K562 (cell line): Measurements from ENCODE around the gene TXNRD1. TPM values are rescaled to one million over a fixed set of nuclear protein-coding genes. Genes with fewer than 3 reads are reported as not detected.

Experiments used
- CC2D1A ChIP-seq: fragments of 450-650 bp; IDR thresholded peaks from 2 replicates; pipeline ENCODE4 v1.6.1; 2017; ENCODE audit warnings: mild to moderate bottlenecking
- DDX20 ChIP-seq: fragments of 450-650 bp; IDR thresholded peaks from 2 replicates; pipeline ENCODE4 v1.6.1; 2016; ENCODE audit warnings: missing genetic modification characterization, low read depth, mild to moderate bottlenecking, missing compliant biosample characterization, moderate library complexity
- RBM39 ChIP-seq: fragments of 200-400 bp; formaldehyde crosslinking; optimal IDR thresholded peaks from 2 replicates; pipeline ENCODE3; 2018; ENCODE audit warnings: low read depth, low read length
- SNIP1 ChIP-seq: fragments of 450-650 bp; IDR thresholded peaks from 2 replicates; pipeline ENCODE4 v1.7.1; 2017; ENCODE audit warnings: low read depth, mild to moderate bottlenecking
- TCFL5 ChIP-seq: fragments of 250-450 bp; sonication (Bioruptor Pico); conservative IDR thresholded peaks from 2 replicates; pipeline ENCODE4 v1.6.1; 2021; ENCODE audit warnings: mild to moderate bottlenecking, moderate library complexity, matching md5 sums
- ZNF217 ChIP-seq: sonication (generic); formaldehyde crosslinking; IDR thresholded peaks from 2 replicates; pipeline ENCODE4 v1.8.0; 2022; ENCODE audit warnings: mild to moderate bottlenecking, missing genetic modification reagents
- polyA plus RNA-seq, 8 experiments: library from polyadenylated mRNA; depleted of rRNA in 4 of 8; stranded (reverse) in 5 of 8; unstranded in 3 of 8; fragments of >200 nt; fragmentation: Nextera tagmentation in 2 of 8; fragmentation: Illumina TruSeq in 1 of 8; extraction: Ambion mirVana in 2 of 8; extraction: Trizol in 1 of 8; gene quantifications; 2 replicates each; pipeline versions ENCODE4 v1.2.1 to v1.2.3, GENCODE V29; 2011 to 2014; ENCODE audit warnings: inconsistent platforms in 1 of 8, missing spikeins in 1 of 8
- total RNA-seq, 7 experiments: library from RNA; depleted of rRNA in 6 of 7; stranded (reverse); fragments of >200 nt in 6 of 7; fragmentation: Illumina TruSeq in 2 of 7; extraction: Trizol in 2 of 7; gene quantifications; 2 replicates each; pipeline versions ENCODE4 v1.2.1 to v1.2.3, GENCODE V29; 2011 to 2021; ENCODE audit warnings: low replicate concordance in 1 of 7
- TF ChIP-seq, protein P1 (sequence below), 3 experiments: fragments of 200-800 bp in 1 of 3; sonication (Bioruptor generic) in 1 of 3; sonication (generic) in 1 of 3; formaldehyde crosslinking in 1 of 3; IDR thresholded peaks; 2 replicates each; pipeline versions ENCODE4 v1.6.1 to v1.8.0; 2016 to 2022; ENCODE audit warnings: mild to moderate bottlenecking in 2 of 3, missing compliant biosample characterization in 2 of 3, missing genetic modification characterization in 2 of 3, missing genetic modification reagents in 1 of 3
- TF ChIP-seq, protein P2 (sequence below): fragments of 450-650 bp; formaldehyde crosslinking; IDR thresholded peaks from 2 replicates; pipeline ENCODE4 v1.4.0; 2022; ENCODE audit warnings: mild to moderate bottlenecking, moderate library complexity
- TF ChIP-seq, protein P3 (sequence below): fragments of 250-450 bp; sonication (Bioruptor Pico); IDR thresholded peaks from 2 replicates; pipeline ENCODE4 v1.5.0; 2021
- TF ChIP-seq, protein P4 (sequence below): fragments of 450-650 bp; IDR thresholded peaks from one replicate; pipeline ENCODE4 v1.6.1; 2018; ENCODE audit warnings: mild to moderate bottlenecking, moderate library complexity; ENCODE audit not compliant: partially characterized antibody
- TF ChIP-seq, protein P5 (sequence below): fragments of 450-650 bp; IDR thresholded peaks from 2 replicates; pipeline ENCODE4 v1.6.1; 2016; ENCODE audit warnings: mild to moderate bottlenecking, moderate library complexity

The TXNRD1 gene
- total and polyA plus RNA-seq, 9 of the 15 experiments (the other 6 are each of a cell fraction or from before 2014, with no cell fraction given): 107 to 189 (median 146) TPM

DNA sequence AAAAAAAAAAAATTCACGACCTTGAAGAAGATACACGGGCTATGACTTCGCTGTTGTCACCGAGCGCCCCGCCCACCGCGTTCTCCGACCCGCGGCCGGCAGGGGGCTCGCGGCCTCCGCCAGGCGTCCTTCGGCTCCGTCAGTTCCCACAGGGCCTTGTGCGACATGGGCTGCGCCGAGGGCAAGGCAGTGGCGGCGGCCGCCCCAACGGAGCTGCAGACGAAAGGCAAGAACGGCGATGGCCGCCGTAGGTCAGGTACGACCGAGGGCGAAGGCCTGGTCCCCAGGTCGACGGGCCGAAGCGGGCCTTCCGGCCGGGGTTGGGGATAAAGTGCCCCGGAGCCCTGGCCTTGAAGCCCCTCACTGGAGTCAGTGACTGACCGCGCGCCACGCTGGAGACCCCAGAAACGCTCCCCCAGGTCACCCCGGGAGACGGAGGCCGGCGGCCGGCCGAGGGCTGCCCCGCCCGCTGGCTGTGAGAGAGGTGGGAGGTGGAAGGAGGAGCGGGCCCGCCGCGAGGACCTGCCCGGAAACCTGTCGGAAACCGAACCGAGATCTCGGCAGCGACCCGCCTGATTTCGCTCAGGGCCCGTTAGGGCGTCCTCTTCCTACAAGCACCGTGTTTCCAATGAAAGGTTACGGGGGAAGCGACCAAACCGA lies at the start of gene TXNRD1 (continued):
- TF ChIP-seq, protein P1, sequence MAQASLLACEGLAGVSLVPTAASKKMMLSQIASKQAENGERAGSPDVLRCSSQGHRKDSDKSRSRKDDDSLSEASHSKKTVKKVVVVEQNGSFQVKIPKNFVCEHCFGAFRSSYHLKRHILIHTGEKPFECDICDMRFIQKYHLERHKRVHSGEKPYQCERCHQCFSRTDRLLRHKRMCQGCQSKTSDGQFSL (CRISPR knock-in tag; IDR thresholded peaks at IDR 0.05): no peak
- TF ChIP-seq, protein P1 (tag; IDR thresholded peaks at IDR 0.05): no peak
- TF ChIP-seq, protein P2, sequence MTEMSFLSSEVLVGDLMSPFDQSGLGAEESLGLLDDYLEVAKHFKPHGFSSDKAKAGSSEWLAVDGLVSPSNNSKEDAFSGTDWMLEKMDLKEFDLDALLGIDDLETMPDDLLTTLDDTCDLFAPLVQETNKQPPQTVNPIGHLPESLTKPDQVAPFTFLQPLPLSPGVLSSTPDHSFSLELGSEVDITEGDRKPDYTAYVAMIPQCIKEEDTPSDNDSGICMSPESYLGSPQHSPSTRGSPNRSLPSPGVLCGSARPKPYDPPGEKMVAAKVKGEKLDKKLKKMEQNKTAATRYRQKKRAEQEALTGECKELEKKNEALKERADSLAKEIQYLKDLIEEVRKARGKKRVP (CRISPR knock-in tag): no peak
- no peak for TF ChIP-seq RBM39
- no peak for TF ChIP-seq SNIP1
- TF ChIP-seq, protein P3, sequence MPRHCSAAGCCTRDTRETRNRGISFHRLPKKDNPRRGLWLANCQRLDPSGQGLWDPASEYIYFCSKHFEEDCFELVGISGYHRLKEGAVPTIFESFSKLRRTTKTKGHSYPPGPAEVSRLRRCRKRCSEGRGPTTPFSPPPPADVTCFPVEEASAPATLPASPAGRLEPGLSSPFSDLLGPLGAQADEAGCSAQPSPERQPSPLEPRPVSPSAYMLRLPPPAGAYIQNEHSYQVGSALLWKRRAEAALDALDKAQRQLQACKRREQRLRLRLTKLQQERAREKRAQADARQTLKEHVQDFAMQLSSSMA (CRISPR knock-in tag): no peak
- TF ChIP-seq ZNF217 (CRISPR knock-in tag): no peak
- TF ChIP-seq, protein P4, sequence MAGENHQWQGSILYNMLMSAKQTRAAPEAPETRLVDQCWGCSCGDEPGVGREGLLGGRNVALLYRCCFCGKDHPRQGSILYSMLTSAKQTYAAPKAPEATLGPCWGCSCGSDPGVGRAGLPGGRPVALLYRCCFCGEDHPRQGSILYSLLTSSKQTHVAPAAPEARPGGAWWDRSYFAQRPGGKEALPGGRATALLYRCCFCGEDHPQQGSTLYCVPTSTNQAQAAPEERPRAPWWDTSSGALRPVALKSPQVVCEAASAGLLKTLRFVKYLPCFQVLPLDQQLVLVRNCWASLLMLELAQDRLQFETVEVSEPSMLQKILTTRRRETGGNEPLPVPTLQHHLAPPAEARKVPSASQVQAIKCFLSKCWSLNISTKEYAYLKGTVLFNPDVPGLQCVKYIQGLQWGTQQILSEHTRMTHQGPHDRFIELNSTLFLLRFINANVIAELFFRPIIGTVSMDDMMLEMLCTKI: no peak
- no peak for TF ChIP-seq TCFL5 (CRISPR knock-in tag)
- TF ChIP-seq DDX20 (tag): no peak
- TF ChIP-seq, protein P5, sequence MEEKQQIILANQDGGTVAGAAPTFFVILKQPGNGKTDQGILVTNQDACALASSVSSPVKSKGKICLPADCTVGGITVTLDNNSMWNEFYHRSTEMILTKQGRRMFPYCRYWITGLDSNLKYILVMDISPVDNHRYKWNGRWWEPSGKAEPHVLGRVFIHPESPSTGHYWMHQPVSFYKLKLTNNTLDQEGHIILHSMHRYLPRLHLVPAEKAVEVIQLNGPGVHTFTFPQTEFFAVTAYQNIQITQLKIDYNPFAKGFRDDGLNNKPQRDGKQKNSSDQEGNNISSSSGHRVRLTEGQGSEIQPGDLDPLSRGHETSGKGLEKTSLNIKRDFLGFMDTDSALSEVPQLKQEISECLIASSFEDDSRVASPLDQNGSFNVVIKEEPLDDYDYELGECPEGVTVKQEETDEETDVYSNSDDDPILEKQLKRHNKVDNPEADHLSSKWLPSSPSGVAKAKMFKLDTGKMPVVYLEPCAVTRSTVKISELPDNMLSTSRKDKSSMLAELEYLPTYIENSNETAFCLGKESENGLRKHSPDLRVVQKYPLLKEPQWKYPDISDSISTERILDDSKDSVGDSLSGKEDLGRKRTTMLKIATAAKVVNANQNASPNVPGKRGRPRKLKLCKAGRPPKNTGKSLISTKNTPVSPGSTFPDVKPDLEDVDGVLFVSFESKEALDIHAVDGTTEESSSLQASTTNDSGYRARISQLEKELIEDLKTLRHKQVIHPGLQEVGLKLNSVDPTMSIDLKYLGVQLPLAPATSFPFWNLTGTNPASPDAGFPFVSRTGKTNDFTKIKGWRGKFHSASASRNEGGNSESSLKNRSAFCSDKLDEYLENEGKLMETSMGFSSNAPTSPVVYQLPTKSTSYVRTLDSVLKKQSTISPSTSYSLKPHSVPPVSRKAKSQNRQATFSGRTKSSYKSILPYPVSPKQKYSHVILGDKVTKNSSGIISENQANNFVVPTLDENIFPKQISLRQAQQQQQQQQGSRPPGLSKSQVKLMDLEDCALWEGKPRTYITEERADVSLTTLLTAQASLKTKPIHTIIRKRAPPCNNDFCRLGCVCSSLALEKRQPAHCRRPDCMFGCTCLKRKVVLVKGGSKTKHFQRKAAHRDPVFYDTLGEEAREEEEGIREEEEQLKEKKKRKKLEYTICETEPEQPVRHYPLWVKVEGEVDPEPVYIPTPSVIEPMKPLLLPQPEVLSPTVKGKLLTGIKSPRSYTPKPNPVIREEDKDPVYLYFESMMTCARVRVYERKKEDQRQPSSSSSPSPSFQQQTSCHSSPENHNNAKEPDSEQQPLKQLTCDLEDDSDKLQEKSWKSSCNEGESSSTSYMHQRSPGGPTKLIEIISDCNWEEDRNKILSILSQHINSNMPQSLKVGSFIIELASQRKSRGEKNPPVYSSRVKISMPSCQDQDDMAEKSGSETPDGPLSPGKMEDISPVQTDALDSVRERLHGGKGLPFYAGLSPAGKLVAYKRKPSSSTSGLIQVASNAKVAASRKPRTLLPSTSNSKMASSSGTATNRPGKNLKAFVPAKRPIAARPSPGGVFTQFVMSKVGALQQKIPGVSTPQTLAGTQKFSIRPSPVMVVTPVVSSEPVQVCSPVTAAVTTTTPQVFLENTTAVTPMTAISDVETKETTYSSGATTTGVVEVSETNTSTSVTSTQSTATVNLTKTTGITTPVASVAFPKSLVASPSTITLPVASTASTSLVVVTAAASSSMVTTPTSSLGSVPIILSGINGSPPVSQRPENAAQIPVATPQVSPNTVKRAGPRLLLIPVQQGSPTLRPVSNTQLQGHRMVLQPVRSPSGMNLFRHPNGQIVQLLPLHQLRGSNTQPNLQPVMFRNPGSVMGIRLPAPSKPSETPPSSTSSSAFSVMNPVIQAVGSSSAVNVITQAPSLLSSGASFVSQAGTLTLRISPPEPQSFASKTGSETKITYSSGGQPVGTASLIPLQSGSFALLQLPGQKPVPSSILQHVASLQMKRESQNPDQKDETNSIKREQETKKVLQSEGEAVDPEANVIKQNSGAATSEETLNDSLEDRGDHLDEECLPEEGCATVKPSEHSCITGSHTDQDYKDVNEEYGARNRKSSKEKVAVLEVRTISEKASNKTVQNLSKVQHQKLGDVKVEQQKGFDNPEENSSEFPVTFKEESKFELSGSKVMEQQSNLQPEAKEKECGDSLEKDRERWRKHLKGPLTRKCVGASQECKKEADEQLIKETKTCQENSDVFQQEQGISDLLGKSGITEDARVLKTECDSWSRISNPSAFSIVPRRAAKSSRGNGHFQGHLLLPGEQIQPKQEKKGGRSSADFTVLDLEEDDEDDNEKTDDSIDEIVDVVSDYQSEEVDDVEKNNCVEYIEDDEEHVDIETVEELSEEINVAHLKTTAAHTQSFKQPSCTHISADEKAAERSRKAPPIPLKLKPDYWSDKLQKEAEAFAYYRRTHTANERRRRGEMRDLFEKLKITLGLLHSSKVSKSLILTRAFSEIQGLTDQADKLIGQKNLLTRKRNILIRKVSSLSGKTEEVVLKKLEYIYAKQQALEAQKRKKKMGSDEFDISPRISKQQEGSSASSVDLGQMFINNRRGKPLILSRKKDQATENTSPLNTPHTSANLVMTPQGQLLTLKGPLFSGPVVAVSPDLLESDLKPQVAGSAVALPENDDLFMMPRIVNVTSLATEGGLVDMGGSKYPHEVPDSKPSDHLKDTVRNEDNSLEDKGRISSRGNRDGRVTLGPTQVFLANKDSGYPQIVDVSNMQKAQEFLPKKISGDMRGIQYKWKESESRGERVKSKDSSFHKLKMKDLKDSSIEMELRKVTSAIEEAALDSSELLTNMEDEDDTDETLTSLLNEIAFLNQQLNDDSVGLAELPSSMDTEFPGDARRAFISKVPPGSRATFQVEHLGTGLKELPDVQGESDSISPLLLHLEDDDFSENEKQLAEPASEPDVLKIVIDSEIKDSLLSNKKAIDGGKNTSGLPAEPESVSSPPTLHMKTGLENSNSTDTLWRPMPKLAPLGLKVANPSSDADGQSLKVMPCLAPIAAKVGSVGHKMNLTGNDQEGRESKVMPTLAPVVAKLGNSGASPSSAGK: peak; percentile 90
- no peak for TF ChIP-seq CC2D1A
